Melanocyte of skin (primary cell): ENCODE measurements around the gene SLC34A1. TPM values are rescaled to one million over a fixed set of nuclear protein-coding genes. Genes with fewer than 3 reads are reported as not detected.

Experiments used
- total RNA-seq, 2 donors: library from RNA; depleted of rRNA; stranded (reverse); fragments of >200 nt; gene quantifications; 2 replicates each; pipeline ENCODE4 v1.2.3, GENCODE V29; 2012

SLC34A1 gene, protein sequence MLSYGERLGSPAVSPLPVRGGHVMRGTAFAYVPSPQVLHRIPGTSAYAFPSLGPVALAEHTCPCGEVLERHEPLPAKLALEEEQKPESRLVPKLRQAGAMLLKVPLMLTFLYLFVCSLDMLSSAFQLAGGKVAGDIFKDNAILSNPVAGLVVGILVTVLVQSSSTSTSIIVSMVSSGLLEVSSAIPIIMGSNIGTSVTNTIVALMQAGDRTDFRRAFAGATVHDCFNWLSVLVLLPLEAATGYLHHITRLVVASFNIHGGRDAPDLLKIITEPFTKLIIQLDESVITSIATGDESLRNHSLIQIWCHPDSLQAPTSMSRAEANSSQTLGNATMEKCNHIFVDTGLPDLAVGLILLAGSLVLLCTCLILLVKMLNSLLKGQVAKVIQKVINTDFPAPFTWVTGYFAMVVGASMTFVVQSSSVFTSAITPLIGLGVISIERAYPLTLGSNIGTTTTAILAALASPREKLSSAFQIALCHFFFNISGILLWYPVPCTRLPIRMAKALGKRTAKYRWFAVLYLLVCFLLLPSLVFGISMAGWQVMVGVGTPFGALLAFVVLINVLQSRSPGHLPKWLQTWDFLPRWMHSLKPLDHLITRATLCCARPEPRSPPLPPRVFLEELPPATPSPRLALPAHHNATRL
- total RNA-seq, result under 1 TPM; under 0.01 to 0.69 TPM

DNA sequence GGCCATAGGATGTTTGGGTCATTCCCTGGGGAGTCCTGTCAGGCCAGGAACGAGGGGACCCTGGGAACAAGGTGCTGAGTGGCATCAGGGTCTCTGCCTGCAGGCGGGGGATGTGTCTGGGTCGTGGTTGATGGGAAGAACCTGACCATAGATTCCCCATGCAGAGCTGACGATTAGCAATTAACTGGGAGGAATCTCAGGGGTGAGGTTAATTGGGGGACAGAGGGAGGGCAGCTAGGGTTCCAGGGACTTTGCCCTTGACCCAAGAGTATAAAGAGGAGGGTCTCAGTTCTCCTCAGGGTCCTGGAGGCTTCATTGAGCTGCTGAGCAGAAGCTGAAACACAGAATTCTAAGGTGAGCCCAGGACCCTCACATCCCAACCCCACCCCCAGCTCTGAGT is at the start of gene SLC34A1:
SLC34A1 (plus strand) TSS at position 301 of the 400 bp plus-strand sequence. CDS start 1,308 bp downstream, outside the sequence.

DNA sequence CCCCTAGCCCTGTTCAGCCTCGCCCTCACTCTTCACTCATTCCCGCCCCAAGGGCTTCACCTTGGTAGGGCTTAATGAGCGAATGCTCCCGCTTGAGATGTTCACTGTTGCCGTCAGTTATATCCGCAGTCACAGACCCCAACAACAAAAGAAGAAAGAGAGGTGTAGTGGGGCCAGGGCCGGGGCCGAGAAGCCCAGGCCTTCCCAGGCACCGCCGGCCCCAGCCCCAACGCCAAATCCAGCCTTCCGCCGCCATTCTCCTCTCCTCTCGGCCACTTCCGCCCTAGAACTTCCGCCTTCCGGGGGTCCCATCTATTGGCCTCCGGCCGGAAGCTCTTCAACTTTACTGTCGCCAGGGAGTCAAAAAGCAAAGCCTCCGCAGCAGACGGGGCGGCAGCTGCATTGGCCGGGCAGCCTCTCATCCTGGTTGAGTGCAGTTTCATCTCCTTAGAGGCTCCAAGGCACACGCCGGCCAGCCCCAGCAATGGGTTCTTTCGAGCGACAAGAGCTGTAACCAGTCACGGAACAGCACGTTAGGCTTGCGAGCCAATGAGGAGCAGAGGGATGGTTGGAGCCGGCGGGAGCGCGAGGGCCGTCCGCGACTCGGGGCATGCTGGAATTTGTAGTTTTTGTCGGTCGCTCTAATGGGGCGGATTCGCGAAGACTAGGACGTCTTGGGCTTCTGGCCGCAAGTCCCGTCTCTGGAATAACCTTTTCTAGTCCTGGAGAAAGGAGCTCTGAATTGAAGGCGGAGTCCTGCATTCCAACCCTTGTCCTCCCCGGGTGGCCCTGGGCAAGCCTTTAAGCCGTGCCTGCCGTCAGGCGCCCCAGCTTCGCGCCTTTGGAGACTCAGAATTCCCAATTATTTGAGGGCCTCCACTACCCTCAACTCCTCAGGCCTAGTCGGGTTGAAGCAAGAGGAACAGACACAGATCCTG is 32.6 kb upstream of the SLC34A1 start, which contains the start of gene LMAN2:
LMAN2 (minus strand) TSS at position 277 of the 938 bp plus-strand sequence; CDS start at position 256, 21 bp downstream.

DNA sequence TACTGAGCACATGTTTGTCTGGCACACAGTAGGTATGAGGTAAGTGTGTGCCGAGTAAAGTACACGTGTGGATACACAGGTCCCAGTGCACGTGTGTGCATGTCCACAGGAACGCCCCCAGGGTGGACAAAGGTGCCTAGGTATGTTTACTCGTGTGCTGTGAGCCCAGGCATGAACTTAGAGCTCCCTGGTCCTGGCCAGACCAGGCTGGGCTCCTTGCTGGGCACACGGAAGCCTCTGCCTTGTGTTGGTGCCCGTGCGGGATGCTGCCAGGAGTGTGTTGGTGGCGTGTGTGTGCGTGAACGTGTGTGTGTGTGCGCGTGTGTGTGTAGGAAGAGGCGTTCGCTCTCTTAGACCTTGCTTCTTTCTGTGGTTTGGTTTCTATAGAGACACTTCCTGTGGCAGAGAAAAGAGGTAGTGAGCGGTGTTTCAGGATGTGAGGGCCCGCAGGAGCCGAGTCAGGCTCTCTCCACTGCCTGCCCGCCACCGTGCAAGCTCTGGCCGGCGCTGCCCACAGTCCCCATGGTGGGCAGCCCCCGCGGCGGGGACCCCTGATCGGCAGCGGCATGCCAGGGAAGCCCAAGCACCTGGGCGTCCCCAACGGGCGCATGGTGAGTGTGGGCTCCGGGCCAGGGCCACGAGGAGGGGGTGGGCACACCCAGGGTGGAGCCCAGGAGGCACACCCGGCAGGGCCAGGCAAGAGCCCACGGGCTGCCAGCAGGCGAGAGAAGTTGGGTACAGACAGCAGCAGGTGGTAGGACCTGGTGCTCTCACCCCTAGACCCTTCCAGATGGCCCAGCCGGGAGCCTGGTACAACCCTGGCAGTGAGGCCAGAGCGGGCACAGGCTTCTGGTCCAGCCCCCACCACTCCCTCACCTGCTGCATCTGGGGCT is 26.5 kb upstream of the SLC34A1 start, which contains the start of gene RGS14:
RGS14 (plus strand) TSS at position 466 of the 893 bp plus-strand sequence; CDS start at position 567, 101 bp downstream.

DNA sequence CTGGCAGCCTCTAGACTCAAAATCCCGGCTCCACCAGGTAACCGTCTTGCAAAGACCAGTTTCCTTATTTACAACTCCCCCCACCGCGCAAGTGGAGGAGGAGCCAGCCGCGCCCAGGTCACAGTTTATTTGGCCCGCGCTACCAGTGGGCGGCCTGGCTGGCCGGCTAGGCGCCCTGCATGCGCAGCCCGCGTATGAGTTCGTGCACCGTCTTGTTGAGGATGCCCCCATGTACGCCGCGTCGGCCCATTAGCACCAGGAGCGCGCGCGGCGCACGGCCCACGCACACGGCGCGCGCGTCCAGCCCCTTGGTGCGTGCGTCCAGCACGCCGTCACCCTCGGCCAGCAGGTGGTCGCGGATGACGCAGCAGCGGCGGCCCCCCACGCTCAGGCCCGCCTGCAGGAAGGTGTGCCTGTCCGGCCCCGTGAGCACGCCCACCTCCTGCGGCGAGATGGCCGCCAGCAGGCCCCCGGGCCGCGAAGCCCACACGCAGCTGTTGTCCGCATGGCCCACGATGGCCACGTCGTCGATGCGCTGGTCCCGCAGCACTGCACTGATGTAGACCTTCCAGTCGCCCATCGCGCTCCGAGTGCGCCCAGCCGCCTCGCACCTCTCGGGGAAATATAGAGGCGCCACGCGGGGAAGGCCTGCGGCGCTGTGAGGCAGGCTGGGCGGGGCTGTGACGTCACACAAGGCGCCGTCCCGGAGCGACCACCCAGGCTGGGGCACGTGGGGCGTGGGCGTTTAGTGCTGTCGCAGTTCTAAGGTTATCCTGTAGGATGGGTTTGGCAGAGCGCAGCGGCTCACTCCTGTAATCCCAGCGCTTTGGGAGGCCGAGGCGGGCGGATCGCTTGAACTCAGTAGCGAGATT is 16.0 kb downstream of the SLC34A1 start, which contains the start of gene PFN3:
PFN3 (minus strand) TSS at position 665 of the 872 bp plus-strand sequence; CDS start at position 580, 85 bp downstream.

DNA sequence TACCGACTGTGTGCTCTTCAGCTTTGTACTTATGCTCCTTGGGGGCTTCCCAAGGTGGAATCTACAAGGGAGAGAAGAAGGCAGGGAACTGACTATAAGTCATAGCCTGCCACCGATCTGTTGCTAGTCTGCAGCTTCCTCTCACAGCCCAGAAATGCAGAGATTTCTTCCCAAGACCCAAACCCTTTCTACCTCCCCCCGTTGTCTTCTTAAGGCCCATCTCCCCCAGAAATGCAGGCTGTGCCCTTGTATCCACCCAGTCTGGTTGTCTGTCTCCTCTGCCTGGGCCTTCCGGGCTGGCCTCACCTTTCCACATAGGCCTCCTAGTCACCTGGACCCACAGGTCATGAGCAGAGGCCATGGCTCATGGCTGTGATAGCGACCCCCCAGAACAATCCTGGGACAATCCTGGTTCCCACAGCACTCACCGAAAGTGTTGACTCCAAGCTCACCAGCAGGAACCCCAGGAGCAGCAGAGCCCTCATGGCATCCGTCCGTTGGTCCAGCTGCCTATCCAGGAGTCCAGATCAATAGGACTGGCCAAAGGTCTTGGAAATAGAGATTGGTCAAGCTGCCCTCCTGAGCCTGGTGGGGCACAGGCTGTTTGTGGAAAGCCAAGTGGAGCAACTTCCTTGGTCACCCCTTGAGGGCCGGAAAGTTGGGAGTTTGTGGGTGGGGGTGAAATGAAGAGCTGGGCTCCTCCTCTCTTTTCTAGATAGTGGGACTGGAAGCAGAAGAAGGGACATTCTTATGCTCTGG is 25.0 kb downstream of the SLC34A1 start, which contains the start of gene F12:
F12 (minus strand) TSS at position 522 of the 759 bp plus-strand sequence; CDS start at position 485, 37 bp downstream.

DNA sequence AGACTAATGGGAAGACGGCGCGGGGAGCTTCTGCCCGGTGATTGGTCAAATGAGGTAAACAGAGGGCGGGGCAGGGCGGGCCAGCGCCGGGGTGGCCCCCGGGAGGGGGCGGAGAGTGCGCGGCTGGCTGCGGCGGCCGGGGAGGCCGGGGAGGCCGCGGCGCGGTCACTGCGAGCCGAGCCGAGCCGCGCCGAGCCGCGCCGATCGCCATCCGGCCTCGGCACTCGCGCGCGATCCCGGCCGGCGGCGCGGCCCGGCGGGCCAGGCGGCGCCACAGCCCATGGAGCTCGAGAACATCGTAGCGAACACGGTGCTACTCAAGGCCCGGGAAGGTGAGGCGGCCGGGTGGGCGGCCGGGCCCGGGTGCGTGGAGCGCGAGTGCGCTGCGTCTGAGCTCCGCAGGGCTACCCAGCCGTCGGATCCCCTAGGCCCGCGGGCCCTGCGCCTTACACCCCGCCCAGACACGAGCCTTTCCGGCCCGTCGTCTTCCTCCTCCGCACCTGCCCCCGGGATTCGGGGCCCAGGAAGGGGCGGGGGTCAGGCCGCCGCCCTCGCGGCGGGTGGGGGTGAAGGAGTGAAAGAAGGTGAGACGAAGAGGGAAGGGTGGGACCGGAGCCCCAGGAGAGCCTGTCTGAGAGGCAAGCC is 42.5 kb downstream of the SLC34A1 start, which contains the start of gene GRK6:
GRK6 (plus strand) TSS at position 111 of the 645 bp plus-strand sequence; CDS start at position 281, 170 bp downstream.

DNA sequence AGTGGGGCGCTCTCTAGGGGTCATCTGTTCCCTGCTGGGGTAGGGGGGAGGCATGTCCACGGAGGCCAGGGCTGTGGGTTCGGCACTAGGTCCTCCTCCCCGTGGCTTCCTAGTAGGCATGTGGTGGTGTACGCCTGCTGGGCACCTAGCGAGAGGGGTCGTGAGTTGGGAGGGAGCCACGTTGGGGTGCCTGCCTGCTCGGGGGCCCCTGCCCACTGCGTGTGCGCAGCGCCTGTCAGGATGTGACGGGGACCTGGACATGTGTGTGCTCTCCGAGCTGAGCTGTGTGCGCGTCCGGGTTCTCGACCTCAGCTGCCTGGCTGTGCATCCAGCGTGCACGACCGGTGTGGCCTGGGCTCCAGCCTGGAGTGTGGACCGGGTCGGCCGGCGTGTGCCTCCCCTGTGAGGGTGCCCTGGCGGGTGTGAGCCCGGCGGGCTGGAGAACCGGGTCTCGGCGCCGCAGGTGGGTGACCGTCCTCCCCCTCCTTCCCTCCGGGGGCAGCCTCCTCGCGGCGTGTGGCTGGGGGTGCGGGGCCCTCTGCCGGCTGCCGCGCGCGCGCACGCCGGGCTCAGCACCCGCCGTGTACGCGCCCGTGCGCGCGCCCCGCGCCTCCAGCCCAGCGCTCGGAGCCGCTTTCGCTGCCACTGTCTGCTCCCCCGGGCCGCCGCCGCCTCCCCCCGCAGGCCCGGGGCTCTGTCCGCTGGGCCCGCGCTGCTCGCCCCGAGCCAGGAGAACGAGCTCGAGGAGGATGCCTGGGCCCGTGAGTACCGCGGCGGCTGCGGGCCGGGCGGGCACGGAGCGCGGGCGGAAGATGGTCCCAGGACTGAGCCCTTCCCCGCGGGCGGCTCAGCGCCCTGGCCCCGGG is 62.2 kb downstream of the SLC34A1 start, which contains the start of gene PRR7:
PRR7 (plus strand) TSS at position 615 of the 866 bp plus-strand sequence. CDS start 8,254 bp downstream, outside the sequence.

Other genes starting within 250 kb of the SLC34A1 start
- 10 to 100 TPM; 13.4 to 14.7 TPM for gene RAB24, start 80.7 kb upstream of the SLC34A1 start, total RNA-seq
- gene PRELID1, start 80.6 kb upstream of the SLC34A1 start, total RNA-seq, result 100 to 1,000 TPM; 155 to 194 TPM
- 10 to 100 TPM; 11.0 to 13.3 TPM for gene MXD3, start 72.5 kb upstream of the SLC34A1 start, total RNA-seq
- 100 to 1,000 TPM; 263 to 342 TPM for gene LMAN2, start 32.8 kb upstream of the SLC34A1 start, total RNA-seq
- gene RGS14, start 26.5 kb upstream of the SLC34A1 start, total RNA-seq, result 10 to 100 TPM in 1 of 2 donors, 1 to 10 TPM in 1; 7.3 to 14.1 TPM
- gene PFN3, start 16.2 kb downstream of the SLC34A1 start, total RNA-seq, result not detected
- 1 to 10 TPM; 1.0 to 2.3 TPM for gene F12, start 25.1 kb downstream of the SLC34A1 start, total RNA-seq
- 10 to 100 TPM; 25.5 to 34.3 TPM for gene GRK6, start 42.2 kb downstream of the SLC34A1 start, total RNA-seq
- 10 to 100 TPM; 23.1 to 35.6 TPM for gene PRR7, start 62.4 kb downstream of the SLC34A1 start, total RNA-seq
- 10 to 100 TPM; 30.3 to 32.0 TPM for gene DBN1, start 89.2 kb downstream of the SLC34A1 start, total RNA-seq
- 10 to 100 TPM; 34.8 to 39.6 TPM for gene PDLIM7, start 113.2 kb downstream of the SLC34A1 start, total RNA-seq
- 1 to 10 TPM; 2.0 to 2.1 TPM for gene DOK3, start 125.4 kb downstream of the SLC34A1 start, total RNA-seq
- gene DDX41, start 132.5 kb downstream of the SLC34A1 start, total RNA-seq, result 10 to 100 TPM; 63.7 to 70.6 TPM
- 10 to 100 TPM; 16.0 to 24.4 TPM for gene FAM193B, start 170.1 kb downstream of the SLC34A1 start, total RNA-seq
- 10 to 100 TPM; 58.8 to 75.6 TPM for gene TMED9, start 207.8 kb downstream of the SLC34A1 start, total RNA-seq
- 10 to 100 TPM; 17.6 to 21.6 TPM for gene B4GALT7, start 215.7 kb downstream of the SLC34A1 start, total RNA-seq